ENCODE data around the gene MEG3.

Gene MEG3

DNA sequence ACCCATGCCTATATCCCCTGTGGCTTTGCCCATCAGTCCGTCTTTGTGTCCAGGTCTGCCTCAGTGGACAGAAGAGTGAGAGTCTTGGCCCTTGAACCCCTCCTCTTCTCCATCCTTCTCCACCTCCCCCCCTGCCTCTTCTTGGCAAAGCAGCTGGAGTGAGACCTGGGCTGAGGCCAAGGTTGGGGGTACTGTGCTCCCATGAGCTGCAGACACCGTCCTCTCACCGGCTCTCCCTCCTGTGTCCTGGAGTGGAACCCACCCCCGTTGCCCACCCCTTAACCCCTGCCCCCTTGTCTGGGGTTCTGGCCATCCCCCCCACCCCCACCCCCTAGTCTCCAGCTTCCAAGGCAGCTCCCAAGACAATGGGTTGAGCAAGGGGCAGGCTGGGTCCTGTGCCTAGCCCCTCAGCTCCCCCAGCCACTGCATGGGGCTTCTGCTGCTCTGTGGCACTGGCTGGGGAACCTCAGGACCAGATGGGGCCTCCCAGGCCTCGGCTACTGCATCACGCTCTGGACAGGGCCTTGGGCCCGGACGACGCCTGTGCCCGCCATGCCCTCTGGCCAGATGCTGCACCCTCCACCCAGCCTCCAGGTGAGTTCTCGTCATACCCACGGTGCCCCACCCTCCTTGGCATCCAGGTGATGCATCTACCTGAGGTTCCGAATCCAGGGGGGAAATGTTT, 41.9 kb downstream of the MEG3 start:
- Histone ChIP-seq H3K27me3 (ENCODE audit: insufficient read depth, low read length, poor library complexity, severe bottlenecking) (no peaks in the 10 kb centered on the region), H3K9ac (ENCODE audit: low read depth, low read length, poor library complexity, severe bottlenecking) (no peak overlapping the region), H3F3A (ENCODE audit: low read depth) (no peaks in the 10 kb centered on the region), H3K9me2 (replicated peaks; ENCODE audit: low read depth, low read length) (no peaks in the 10 kb centered on the region), H3K36me3 (ENCODE audit: insufficient read depth, low read length) (no peaks in the 10 kb centered on the region), H4K20me1 (ENCODE audit: insufficient read depth, low read length, poor library complexity, severe bottlenecking) (no peaks in the 10 kb centered on the region), H2AFZ (ENCODE audit: low read length) (no peak overlapping the region), H3K4me3 (ENCODE audit: low read length, poor library complexity, severe bottlenecking) (no peak overlapping the region), H3K79me2 (ENCODE audit: insufficient read depth, low read length) (no peaks in the 10 kb centered on the region), H3K4me2 (ENCODE audit: low read depth, low read length, poor library complexity, severe bottlenecking) (no peak overlapping the region), H3K4me1 (ENCODE audit: insufficient read depth, low read length, poor library complexity, severe bottlenecking) (no peaks in the 10 kb centered on the region), H3K9me3 (ENCODE audit: insufficient read depth, low read depth, low read length) (peaks cover 2% of the 10 kb centered on the region; the same call in 1 of the 2 replicates)
- no peak for TF ChIP-seq CTCF (conservative IDR thresholded peaks at IDR 0.05; ENCODE audit: low read length)
- no peak for TF ChIP-seq EZH2phosphoT487 (IDR thresholded peaks at IDR 0.05; ENCODE audit: borderline replicate concordance)

GRCh38 chr14:100868621-100869370, 42.9 kb downstream of the MEG3 start:
- TF ChIP-seq CTCF (conservative IDR thresholded peaks at IDR 0.05; ENCODE audit: low read length): no peak
- no peak for TF ChIP-seq EZH2phosphoT487 (IDR thresholded peaks at IDR 0.05; ENCODE audit: borderline replicate concordance)
- H3K9ac ChIP-seq (ENCODE audit: low read depth, low read length, poor library complexity, severe bottlenecking): no peak overlapping the region
- no peak overlapping the region for H3K4me3 ChIP-seq (ENCODE audit: low read length, poor library complexity, severe bottlenecking)
- no peaks in the 10 kb centered on the region for H3K4me1 ChIP-seq (ENCODE audit: insufficient read depth, low read length, poor library complexity, severe bottlenecking)
- no peaks in the 10 kb centered on the region for H3K36me3 ChIP-seq (ENCODE audit: insufficient read depth, low read length)
- H3K9me2 ChIP-seq (replicated peaks; ENCODE audit: low read depth, low read length): no peaks in the 10 kb centered on the region
- H3K27me3 ChIP-seq (ENCODE audit: insufficient read depth, low read length, poor library complexity, severe bottlenecking): no peaks in the 10 kb centered on the region
- H2AFZ ChIP-seq (ENCODE audit: low read length): no peak overlapping the region
- H3K4me2 ChIP-seq (ENCODE audit: low read depth, low read length, poor library complexity, severe bottlenecking): no peak overlapping the region
- H3K79me2 ChIP-seq (ENCODE audit: insufficient read depth, low read length): no peaks in the 10 kb centered on the region
- H3K9me3 ChIP-seq (ENCODE audit: insufficient read depth, low read depth, low read length): no peaks in the 10 kb centered on the region
- H3F3A ChIP-seq (ENCODE audit: low read depth): no peaks in the 10 kb centered on the region
- no peaks in the 10 kb centered on the region for H4K20me1 ChIP-seq (ENCODE audit: insufficient read depth, low read length, poor library complexity, severe bottlenecking)

DNA sequence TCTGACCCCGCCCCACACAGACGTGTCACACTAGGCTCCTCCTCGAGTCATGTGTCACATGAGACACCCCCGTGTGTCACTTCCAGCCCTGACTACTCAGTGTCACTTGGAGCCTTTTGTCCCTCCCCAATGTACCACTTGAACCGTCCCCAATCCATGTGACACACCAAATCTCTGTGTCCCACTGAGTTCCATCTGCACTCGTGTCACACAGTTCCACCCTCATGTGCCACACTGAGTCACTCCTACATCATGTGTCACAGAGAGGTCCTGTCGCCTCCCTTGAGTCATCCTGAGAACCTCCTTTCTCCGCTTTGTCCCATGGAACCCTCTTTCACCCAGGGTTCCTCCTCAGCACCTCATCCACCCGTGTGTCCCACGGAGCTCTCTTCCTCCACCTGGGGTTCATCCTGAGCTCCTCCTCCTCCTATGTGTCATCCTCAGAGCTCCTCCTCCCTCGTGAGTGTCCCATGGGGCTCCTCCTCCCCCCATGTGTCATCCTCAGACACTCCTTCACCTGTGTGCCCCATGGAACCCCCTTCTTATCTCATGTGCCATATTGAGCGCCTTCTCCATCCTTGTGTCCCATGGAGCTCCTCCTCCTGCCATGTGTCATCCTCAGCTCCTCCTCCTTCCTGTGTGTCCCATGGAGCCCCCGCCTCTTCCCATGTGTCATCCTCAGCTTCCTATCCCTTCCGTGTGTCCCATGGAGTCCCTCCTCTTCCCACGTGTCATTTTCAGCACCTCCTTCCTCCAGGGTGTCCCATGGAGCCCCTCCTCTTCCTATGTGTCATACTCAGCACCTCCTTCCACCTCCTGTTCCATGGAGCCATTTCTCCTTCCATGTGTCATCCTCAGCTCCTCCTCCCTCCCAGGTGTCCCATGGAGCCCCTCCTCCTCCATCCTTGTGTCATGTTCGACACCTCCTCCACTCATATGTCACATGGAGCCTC, 45.6 kb downstream of the MEG3 start:
- no peaks in the 10 kb centered on the region for H3F3A ChIP-seq (ENCODE audit: low read depth)
- H4K20me1 ChIP-seq (ENCODE audit: insufficient read depth, low read length, poor library complexity, severe bottlenecking): no peaks in the 10 kb centered on the region
- TF ChIP-seq EZH2phosphoT487 (IDR thresholded peaks at IDR 0.05; ENCODE audit: borderline replicate concordance): no peak
- no peak for TF ChIP-seq CTCF (conservative IDR thresholded peaks at IDR 0.05; ENCODE audit: low read length)
- no peak overlapping the region for H2AFZ ChIP-seq (ENCODE audit: low read length)
- H3K9ac ChIP-seq (ENCODE audit: low read depth, low read length, poor library complexity, severe bottlenecking): no peak overlapping the region
- H3K36me3 ChIP-seq (ENCODE audit: insufficient read depth, low read length): no peaks in the 10 kb centered on the region
- H3K27me3 ChIP-seq (ENCODE audit: insufficient read depth, low read length, poor library complexity, severe bottlenecking): no peaks in the 10 kb centered on the region
- no peaks in the 10 kb centered on the region for H3K4me1 ChIP-seq (ENCODE audit: insufficient read depth, low read length, poor library complexity, severe bottlenecking)
- no peaks in the 10 kb centered on the region for H3K79me2 ChIP-seq (ENCODE audit: insufficient read depth, low read length)
- no peak overlapping the region for H3K4me3 ChIP-seq (ENCODE audit: low read length, poor library complexity, severe bottlenecking)
- H3K4me2 ChIP-seq (ENCODE audit: low read depth, low read length, poor library complexity, severe bottlenecking): no peak overlapping the region
- H3K9me2 ChIP-seq (replicated peaks; ENCODE audit: low read depth, low read length): no peaks in the 10 kb centered on the region
- no peaks in the 10 kb centered on the region for H3K9me3 ChIP-seq (ENCODE audit: insufficient read depth, low read depth, low read length)

Data from Loucy (cell line).